H9 (cell line): ENCODE data around the gene PPM1H. TPM values are rescaled to one million over a fixed set of nuclear protein-coding genes. Genes with fewer than 3 reads are reported as not detected.

Source experiments
- DNase-seq: peaks from one replicate; pipeline ENCODE4 v3.0.0-alpha.2; 2017
- H2AFZ ChIP-seq: one replicate; pipeline ENCODE4 v1.6.1; 2013; ENCODE audit warnings: mild to moderate bottlenecking, low read length, control low read depth, moderate library complexity
- H2AK5ac ChIP-seq: 2 replicates; pipeline ENCODE4 v1.6.1; 2013; ENCODE audit warnings: low read length, control low read depth, mixed read lengths; ENCODE audit not compliant: insufficient read length
- H2BK120ac ChIP-seq: one replicate; pipeline ENCODE4 v1.6.1; 2013; ENCODE audit warnings: low read depth, mild to moderate bottlenecking, low read length, control low read depth, inconsistent platforms; ENCODE audit not compliant: poor library complexity, severe bottlenecking
- H2BK12ac ChIP-seq: 2 replicates; pipeline ENCODE4 v1.6.1; 2013; ENCODE audit warnings: low read length, control low read depth, mixed read lengths, low read depth; ENCODE audit not compliant: insufficient read length
- H2BK15ac ChIP-seq: 2 replicates; pipeline ENCODE4 v1.6.1; 2013; ENCODE audit warnings: low read depth, low read length, control low read depth
- H2BK20ac ChIP-seq: one replicate; pipeline ENCODE4 v1.6.1; 2013; ENCODE audit warnings: low read depth, mild to moderate bottlenecking, low read length, control low read depth, inconsistent platforms; ENCODE audit not compliant: poor library complexity, severe bottlenecking
- H2BK5ac ChIP-seq: 2 replicates; pipeline ENCODE4 v1.6.1; 2013; ENCODE audit warnings: low read length, control low read depth, mixed read lengths; ENCODE audit not compliant: insufficient read length
- H3K14ac ChIP-seq: 2 replicates; pipeline ENCODE4 v1.6.1; 2013; ENCODE audit warnings: low read length, control low read depth; ENCODE audit not compliant: insufficient read depth
- H3K18ac ChIP-seq: 2 replicates; pipeline ENCODE4 v1.6.1; 2013; ENCODE audit warnings: low read depth, mild to moderate bottlenecking, mixed read lengths, low read length, control low read depth; ENCODE audit not compliant: insufficient read length
- H3K23ac ChIP-seq: 2 replicates; pipeline ENCODE4 v1.6.1; 2013; ENCODE audit warnings: low read length, control low read depth, mixed read lengths, low read depth; ENCODE audit not compliant: insufficient read length
- H3K23me2 ChIP-seq: 2 replicates; pipeline ENCODE4 v1.6.1; 2013; ENCODE audit warnings: low read depth, mild to moderate bottlenecking, mixed read lengths, low read length, control low read depth; ENCODE audit not compliant: insufficient read length, poor library complexity, severe bottlenecking
- H3K27ac ChIP-seq: 2 replicates; pipeline ENCODE4 v1.5.1; 2013; ENCODE audit warnings: low read length, control low read depth, mixed read lengths, low read depth; ENCODE audit not compliant: insufficient read length
- H3K27me3 ChIP-seq: 2 replicates; pipeline ENCODE4 v1.6.1; 2013; ENCODE audit warnings: low read length, control low read depth, inconsistent platforms; ENCODE audit not compliant: insufficient read depth
- H3K4ac ChIP-seq: 2 replicates; pipeline ENCODE4 v1.6.1; 2013; ENCODE audit warnings: low read depth, mild to moderate bottlenecking, control low read depth, inconsistent platforms, low read length, moderate library complexity
- H3K4me1 ChIP-seq: 2 replicates; pipeline ENCODE4 v1.6.1; 2013; ENCODE audit warnings: low read length, control low read depth, inconsistent platforms; ENCODE audit not compliant: insufficient read depth
- H3K4me2 ChIP-seq: 2 replicates; pipeline ENCODE4 v1.6.1; 2013; ENCODE audit warnings: low read length, control low read depth, mixed read lengths; ENCODE audit not compliant: insufficient read length, insufficient read depth
- H3K56ac ChIP-seq: 2 replicates; pipeline ENCODE4 v1.6.1; 2013; ENCODE audit warnings: low read depth, mild to moderate bottlenecking, mixed read lengths, low read length, control low read depth; ENCODE audit not compliant: insufficient read length
- H3K79me1 ChIP-seq: 2 replicates; pipeline ENCODE4 v1.6.1; 2013; ENCODE audit warnings: low read depth, mild to moderate bottlenecking, moderate library complexity, low read length, control low read depth, inconsistent platforms; ENCODE audit not compliant: insufficient read depth, poor library complexity, severe bottlenecking
- H3K79me2 ChIP-seq: 2 replicates; pipeline ENCODE4 v1.6.1; 2013; ENCODE audit warnings: low read length, control low read depth, inconsistent platforms; ENCODE audit not compliant: insufficient read depth
- H3K9ac ChIP-seq: 2 replicates; pipeline ENCODE4 v1.6.1; 2013; ENCODE audit warnings: low read length, control low read depth, mixed read lengths; ENCODE audit not compliant: insufficient read length; ENCODE audit errors: extremely low read depth
- H3K9me3 ChIP-seq: one replicate; pipeline ENCODE4 v1.6.1; 2013; ENCODE audit warnings: low read depth, low read length, inconsistent platforms; ENCODE audit not compliant: control insufficient read depth
- H3T11ph ChIP-seq: one replicate; pipeline ENCODE4 v1.6.1; 2013; ENCODE audit warnings: mild to moderate bottlenecking, low read length, control low read depth, inconsistent platforms
- H4K20me1 ChIP-seq: one replicate; pipeline ENCODE4 v1.6.1; 2013; ENCODE audit not compliant: control insufficient read depth, insufficient read length, insufficient read depth
- H4K5ac ChIP-seq: 2 replicates; pipeline ENCODE4 v1.6.1; 2013; ENCODE audit warnings: low read depth, mild to moderate bottlenecking, mixed read lengths, low read length, control low read depth; ENCODE audit not compliant: insufficient read length
- H4K8ac ChIP-seq: replicated peaks from 2 replicates; pipeline ENCODE4 v1.6.1; 2013; ENCODE audit warnings: low read length, control low read depth, mixed read lengths, low read depth; ENCODE audit not compliant: insufficient read length
- H4K91ac ChIP-seq: 2 replicates; pipeline ENCODE4 v1.6.1; 2013; ENCODE audit warnings: low read depth, mild to moderate bottlenecking, moderate library complexity, mixed read lengths, low read length, control low read depth; ENCODE audit not compliant: insufficient read length
- H3K27ac Mint-ChIP-seq, 3 experiments: 2 replicates in 2 of 3; 3 replicates in 1 of 3; pipeline ENCODE4 v1.8.0; 2020 to 2021; ENCODE audit warnings: mixed read lengths in 3 of 3, mild to moderate bottlenecking in 1 of 3, moderate library complexity in 1 of 3
- H3K27me3 Mint-ChIP-seq: 2 replicates; pipeline ENCODE4 v1.8.0; 2021; ENCODE audit warnings: low read depth, mild to moderate bottlenecking, moderate library complexity, mixed read lengths
- H3K36me3 Mint-ChIP-seq, 3 experiments: 2 replicates in 2 of 3; 3 replicates in 1 of 3; pipeline ENCODE4 v1.8.0; 2020 to 2021; ENCODE audit warnings: low read depth in 3 of 3, mixed read lengths in 3 of 3; ENCODE audit not compliant: insufficient read depth in 1 of 3
- H3K4me1 Mint-ChIP-seq, 2 experiments: 2 replicates each; pipeline ENCODE4 v1.8.0; 2020; ENCODE audit warnings: mixed read lengths in 2 of 2
- H3K4me3 Mint-ChIP-seq, 2 experiments: 2 replicates in 1 of 2; 3 replicates in 1 of 2; pipeline ENCODE4 v1.8.0; 2020 to 2021; ENCODE audit warnings: mild to moderate bottlenecking in 2 of 2, mixed read lengths in 2 of 2, moderate library complexity in 1 of 2
- H3K9me3 Mint-ChIP-seq, 2 experiments: 2 replicates in 1 of 2; 3 replicates in 1 of 2; pipeline ENCODE4 v1.8.0; 2020; ENCODE audit warnings: mild to moderate bottlenecking in 2 of 2, mixed read lengths in 2 of 2, moderate library complexity in 1 of 2
- WGBS: extraction: QIAGEN DNeasy Blood & Tissue Kit; methylation state at CpG from one replicate; pipeline ENCODE4 v1.1.7; 2013; ENCODE audit warnings: missing lambda C conversion rate, low lambda C conversion rate, mixed read lengths; ENCODE audit not compliant: insufficient read length; ENCODE audit errors: extremely low coverage; 5-methylcytosine and 5-hydroxymethylcytosine counted together
- total RNA-seq: library from RNA; stranded (reverse); gene quantifications from 2 replicates; pipeline ENCODE4 v1.2.1, GENCODE V29; 2021
- TF ChIP-seq, protein P1 (sequence below): fragments of 200-600 bp; sonication (generic); conservative IDR thresholded peaks from 3 replicates; pipeline ENCODE4 v1.8.0; 2021; ENCODE audit warnings: antibody characterized with exemption, mild to moderate bottlenecking

The PPM1H gene
- total RNA-seq, 1 experiment from 2014 or later: 22.1 TPM

- Mint-ChIP-seq H3K36me3 (peaks cover 8 to 17% (median 9%) of the 10 kb centered on the region in 3 experiments; a peak in 5 of 7 replicates), H3K27me3 (no peaks in the 10 kb centered on the region), H3K4me1 (peaks cover 4 to 10% of the 10 kb centered on the region in 2 experiments; a peak in 3 of 4 replicates), H3K27ac (no peak overlapping the region; a peak in 1 of 7 replicates), H3K4me3 (no peak overlapping the region), H3K9me3 (no peaks in the 10 kb centered on the region)
- H3K56ac ChIP-seq: no peak overlapping the region
- no peak overlapping the region for H3K4me2 ChIP-seq
- no peak overlapping the region for H3K23ac ChIP-seq
- TF ChIP-seq, protein P1, sequence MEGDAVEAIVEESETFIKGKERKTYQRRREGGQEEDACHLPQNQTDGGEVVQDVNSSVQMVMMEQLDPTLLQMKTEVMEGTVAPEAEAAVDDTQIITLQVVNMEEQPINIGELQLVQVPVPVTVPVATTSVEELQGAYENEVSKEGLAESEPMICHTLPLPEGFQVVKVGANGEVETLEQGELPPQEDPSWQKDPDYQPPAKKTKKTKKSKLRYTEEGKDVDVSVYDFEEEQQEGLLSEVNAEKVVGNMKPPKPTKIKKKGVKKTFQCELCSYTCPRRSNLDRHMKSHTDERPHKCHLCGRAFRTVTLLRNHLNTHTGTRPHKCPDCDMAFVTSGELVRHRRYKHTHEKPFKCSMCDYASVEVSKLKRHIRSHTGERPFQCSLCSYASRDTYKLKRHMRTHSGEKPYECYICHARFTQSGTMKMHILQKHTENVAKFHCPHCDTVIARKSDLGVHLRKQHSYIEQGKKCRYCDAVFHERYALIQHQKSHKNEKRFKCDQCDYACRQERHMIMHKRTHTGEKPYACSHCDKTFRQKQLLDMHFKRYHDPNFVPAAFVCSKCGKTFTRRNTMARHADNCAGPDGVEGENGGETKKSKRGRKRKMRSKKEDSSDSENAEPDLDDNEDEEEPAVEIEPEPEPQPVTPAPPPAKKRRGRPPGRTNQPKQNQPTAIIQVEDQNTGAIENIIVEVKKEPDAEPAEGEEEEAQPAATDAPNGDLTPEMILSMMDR: no peak
- H3K79me2 ChIP-seq: no peaks in the 10 kb centered on the region
- no peaks in the 10 kb centered on the region for H3K23me2 ChIP-seq
- H2AFZ ChIP-seq: no peak overlapping the region
- H3K27me3 ChIP-seq: no peaks in the 10 kb centered on the region
- H3K79me1 ChIP-seq: no peaks in the 10 kb centered on the region
- no peaks in the 10 kb centered on the region for H3K9me3 ChIP-seq
- H4K91ac ChIP-seq: no peak overlapping the region
- H2AK5ac ChIP-seq: no peak overlapping the region
- H3K9ac ChIP-seq: no peak overlapping the region
- no peak overlapping the region for H3K4ac ChIP-seq
- H4K20me1 ChIP-seq: no peaks in the 10 kb centered on the region
- H2BK120ac ChIP-seq: no peak overlapping the region
- H3K27ac ChIP-seq: no peak overlapping the region
- H4K5ac ChIP-seq: no peak overlapping the region
- no peak overlapping the region for H2BK15ac ChIP-seq
- no peaks in the 10 kb centered on the region; the same call in 1 of the 2 replicates for H3K4me1 ChIP-seq
- no peak overlapping the region for H2BK5ac ChIP-seq
- WGBS: no CpG with 5 or more reads among the region's 3 CpGs
- no peak overlapping the region for H3T11ph ChIP-seq
- H2BK20ac ChIP-seq: no peak overlapping the region
- no peak overlapping the region for H3K18ac ChIP-seq
- DNase-seq: no peak
- H4K8ac ChIP-seq: no peak overlapping the region
- no peak overlapping the region for H2BK12ac ChIP-seq
- H3K14ac ChIP-seq: no peak overlapping the region
These were observed 102.4 kb downstream of the PPM1H start for GRCh38 chr12:62832558-62832957.
